Measurements from ENCODE around the gene TMPRSS12.

GRCh38 chr12:50859621-50860310 lies 17.0 kb downstream of the TMPRSS12 start:
- no peak for TF ChIP-seq SIN3A (IDR thresholded peaks at IDR 0.05; ENCODE audit: borderline replicate concordance, insufficient read depth, low read depth, low read length)
- no peak for TF ChIP-seq REST (IDR thresholded peaks at IDR 0.05; ENCODE audit: insufficient read depth in 1 of 2, low read depth in 2 of 2, low read length in 1 of 2)
- no peak for TF ChIP-seq POLR2AphosphoS5 (IDR thresholded peaks at IDR 0.05; ENCODE audit: low read depth, low read length)
